IPS-NIHi11 (cell line): ENCODE data around the gene C12orf42.

Experiments
- DNase-seq: peaks from one replicate; pipeline ENCODE4 v3.0.0; 2012; ENCODE audit warnings: mixed read lengths, low spot score

The C12orf42 gene

DNA sequence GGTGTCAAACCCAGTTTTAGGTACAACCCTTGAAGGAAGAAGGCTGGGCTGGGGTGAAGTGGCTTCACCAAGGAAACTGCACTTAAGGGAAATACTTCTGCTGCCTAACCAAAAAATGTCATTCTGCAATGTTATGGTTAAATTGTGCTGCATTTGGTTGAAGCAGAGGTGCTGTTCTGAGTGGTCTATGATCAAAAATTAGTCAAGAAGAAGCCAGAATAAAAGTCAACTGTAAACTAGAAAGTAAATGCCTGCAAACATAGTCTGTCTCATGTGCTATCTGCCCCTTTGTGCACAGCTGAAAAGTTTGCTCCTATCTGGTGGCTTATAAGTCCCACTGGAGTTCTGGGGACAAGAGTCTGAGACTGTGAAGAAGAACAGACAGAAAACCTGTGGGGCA is 158.8 kb downstream of the C12orf42 start:
- no peak for DNase-seq

GRCh38 chr12:103334466-103334865 is 161.3 kb downstream of the C12orf42 start:
- DNase-seq, result no peak

DNA sequence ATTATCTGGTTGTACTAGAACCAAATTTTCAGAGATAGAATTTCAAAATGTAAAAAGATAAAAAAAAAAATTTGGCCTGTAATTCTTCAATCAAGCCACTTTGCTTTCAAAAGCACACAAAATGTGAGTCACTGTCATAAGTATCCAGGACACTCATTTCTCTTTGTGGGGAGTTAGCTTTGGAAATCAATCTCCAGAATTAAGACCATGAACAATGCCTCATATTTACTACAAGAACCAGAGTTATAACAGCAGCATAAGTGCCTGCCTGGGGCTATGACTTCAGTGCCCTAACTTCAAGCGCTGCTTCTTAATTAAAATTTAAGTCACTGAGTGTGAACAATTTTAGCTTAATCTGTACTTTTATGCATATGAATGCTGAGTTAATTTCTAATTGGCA is 162.1 kb downstream of the C12orf42 start:
- DNase-seq, result no peak

GRCh38 chr12:103331643-103332042 is 164.1 kb downstream of the C12orf42 start:
- no peak for DNase-seq

GRCh38 chr12:103330672-103331071 is 165.1 kb downstream of the C12orf42 start:
- no peak for DNase-seq

DNA sequence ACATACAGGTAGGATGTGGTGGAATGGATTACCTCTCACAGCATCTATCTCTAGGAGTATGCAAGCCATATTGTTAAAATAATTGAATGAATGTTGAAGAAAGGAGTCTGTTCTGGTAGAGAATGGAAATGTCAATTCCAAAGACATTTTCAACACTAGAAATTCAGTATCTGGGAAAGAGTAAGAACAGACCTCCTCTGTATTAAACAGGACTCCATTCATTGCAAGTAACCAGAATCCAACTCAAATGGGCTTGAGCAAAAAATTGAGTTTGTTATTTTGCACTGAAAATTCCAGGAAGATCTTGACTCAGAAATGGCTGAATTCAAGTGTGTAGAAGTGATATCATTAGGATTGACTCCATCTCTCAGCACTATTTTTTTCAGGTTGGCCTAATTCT is 168.1 kb downstream of the C12orf42 start:
- DNase-seq, result no peak

GRCh38 chr12:103326190-103326589 is 169.6 kb downstream of the C12orf42 start:
- peak; percentile 34 for DNase-seq

- DNase-seq, result no peak
Measured at GRCh38 chr12:103318566-103318965, 177.2 kb downstream of the C12orf42 start.

DNA sequence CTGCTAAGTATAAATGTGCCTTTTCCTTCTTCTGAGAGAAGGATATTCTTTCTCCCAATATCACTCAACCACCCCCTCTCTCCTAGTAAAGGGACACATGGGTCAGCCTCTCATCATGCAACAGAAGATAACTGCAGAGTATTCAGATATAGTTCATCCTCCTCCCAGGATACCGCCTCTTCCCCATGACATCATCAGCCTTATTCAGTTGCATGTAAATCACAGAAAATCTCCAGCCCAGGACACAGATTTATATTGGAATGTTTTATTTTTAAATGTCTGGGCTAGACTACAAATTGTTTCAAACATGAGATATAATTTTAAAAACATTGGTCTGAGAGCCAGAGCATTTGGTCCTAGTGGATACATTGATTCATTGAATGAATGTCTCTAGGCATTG is 178.5 kb downstream of the C12orf42 start:
- DNase-seq, result no peak

GRCh38 chr12:103314786-103315185 is 181.0 kb downstream of the C12orf42 start:
- no peak for DNase-seq

GRCh38 chr12:103313894-103314293 is 181.9 kb downstream of the C12orf42 start:
- no peak for DNase-seq

- DNase-seq, result no peak
Measured at GRCh38 chr12:103312742-103313354, 182.9 kb downstream of the C12orf42 start.

- DNase-seq, result no peak
Measured at GRCh38 chr12:103310546-103311270, 185.1 kb downstream of the C12orf42 start.

DNA sequence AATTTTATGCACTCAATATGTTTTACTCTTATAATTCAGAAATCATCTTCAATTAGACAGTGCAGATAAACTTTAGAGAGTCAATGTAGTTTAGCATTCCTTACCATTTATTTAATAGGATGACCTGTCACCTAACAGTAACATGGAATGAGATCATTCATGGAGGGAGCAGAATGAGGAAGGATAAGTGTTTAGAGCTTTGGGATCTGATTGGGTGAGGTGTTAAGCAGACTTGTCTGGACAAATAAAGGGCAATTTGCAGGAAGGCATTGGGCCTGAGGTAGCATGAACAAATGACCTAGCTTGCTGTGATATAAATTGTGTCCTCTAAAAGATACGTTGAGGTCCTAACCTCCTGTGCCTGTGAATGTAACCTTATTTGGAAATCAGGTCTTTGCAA is 187.4 kb downstream of the C12orf42 start:
- no peak for DNase-seq

- DNase-seq, result no peak
Measured at GRCh38 chr12:103303484-103303883, 192.3 kb downstream of the C12orf42 start.

GRCh38 chr12:103301642-103302591 is 193.9 kb downstream of the C12orf42 start:
- peak; percentile 51 for DNase-seq

DNA sequence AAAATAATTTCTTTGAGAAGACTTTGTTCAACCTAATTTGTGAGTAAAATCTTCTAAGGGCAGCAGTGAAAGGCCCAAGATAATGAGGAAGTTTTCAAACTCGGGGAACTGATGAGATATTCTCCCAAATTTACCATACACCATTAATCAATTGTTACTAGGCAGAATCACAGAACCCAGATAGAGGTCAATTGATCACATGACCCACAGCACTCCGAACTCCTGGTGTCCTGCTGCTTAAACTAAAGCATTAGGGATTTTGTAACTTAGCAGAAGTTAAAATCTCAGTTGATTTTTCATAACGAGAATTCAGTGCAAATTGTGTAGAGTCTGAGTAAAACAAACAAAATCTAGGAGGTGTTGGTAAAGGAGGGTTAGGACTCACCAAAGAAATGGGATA is 207.8 kb downstream of the C12orf42 start:
- no peak for DNase-seq

GRCh38 chr12:103282124-103282523 is 213.6 kb downstream of the C12orf42 start:
- no peak for DNase-seq

DNA sequence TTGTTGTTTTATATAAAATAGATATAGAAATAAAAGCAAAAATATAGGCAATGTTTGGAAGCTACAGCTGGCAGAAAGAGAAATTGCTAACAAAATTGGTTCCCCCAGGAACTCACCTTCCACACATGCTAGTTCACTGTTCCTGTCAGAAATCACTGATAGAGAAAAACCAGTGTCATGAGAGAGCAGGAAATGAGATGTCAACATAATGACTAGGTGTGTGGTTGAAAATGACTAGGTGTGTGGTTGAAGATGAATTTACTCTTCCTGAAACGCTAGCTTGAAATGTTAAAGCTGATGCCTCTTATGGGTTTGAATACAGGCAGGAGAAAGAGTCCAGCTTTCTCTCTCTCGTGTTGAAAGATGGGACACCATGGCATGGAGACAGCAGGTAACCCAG is 216.3 kb downstream of the C12orf42 start:
- no peak for DNase-seq

- no peak for DNase-seq
Measured at GRCh38 chr12:103278329-103278728, 217.4 kb downstream of the C12orf42 start.

DNA sequence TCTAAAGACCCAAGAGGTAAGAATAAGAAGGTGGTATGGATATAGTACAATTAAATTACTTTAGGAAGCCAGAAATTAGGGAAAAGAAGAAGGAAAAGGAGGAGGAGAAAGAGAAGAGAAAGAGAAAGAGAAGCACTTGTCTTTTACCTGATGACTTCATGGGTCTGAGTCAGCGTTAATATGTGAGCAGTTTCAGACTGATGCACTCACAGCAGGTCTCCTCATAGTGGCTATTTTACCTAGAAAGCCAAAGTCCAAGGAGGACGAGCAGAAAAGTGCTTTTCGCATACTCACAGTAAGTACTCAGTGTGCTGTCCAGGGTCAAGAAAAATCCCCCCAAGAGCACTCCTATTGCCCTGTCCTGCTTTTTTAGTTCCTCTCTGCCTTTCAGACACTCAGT is 222.1 kb downstream of the C12orf42 start:
- DNase-seq, result no peak

GRCh38 chr12:103272949-103273348 is 222.8 kb downstream of the C12orf42 start:
- DNase-seq, result no peak

DNA sequence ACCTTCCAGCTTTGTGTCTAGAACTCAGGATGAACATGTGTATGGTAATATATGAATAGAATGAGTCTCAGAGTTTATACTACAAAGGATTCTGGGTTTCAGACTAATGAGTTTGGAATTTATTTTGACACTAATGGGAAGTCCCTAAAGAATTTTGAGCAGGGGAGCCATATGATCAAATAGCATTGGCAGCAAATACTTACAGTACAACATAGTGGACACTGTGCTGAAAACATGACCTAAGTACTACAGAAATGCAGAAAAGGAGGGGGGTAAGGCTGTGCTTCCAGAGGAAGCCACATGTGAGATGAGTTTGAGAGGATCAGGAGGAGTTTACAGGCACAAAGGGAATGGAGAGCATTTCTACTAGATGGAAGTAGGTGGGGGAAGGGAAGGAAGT is 225.8 kb downstream of the C12orf42 start:
- no peak for DNase-seq
